HG03521 (cell line): ENCODE data around the gene CELA2A.
"Not testable (repeated sequence)": the region's sequence is repeated elsewhere in the genome, so short reads cannot be mapped to it uniquely, and the experiment has no call there.

Experiments used
- ATAC-seq: cut with Tn5 transposase; IDR thresholded peaks from one replicate; pipeline ENCODE4 v1.9.1; 2021; ENCODE audit warnings: mild to moderate bottlenecking, moderate library complexity; ENCODE audit not compliant: unreplicated experiment

The CELA2A gene

GRCh38 chr1:15444468-15445389 is 11.8 kb upstream of the CELA2A start:
- no peak for ATAC-seq

DNA sequence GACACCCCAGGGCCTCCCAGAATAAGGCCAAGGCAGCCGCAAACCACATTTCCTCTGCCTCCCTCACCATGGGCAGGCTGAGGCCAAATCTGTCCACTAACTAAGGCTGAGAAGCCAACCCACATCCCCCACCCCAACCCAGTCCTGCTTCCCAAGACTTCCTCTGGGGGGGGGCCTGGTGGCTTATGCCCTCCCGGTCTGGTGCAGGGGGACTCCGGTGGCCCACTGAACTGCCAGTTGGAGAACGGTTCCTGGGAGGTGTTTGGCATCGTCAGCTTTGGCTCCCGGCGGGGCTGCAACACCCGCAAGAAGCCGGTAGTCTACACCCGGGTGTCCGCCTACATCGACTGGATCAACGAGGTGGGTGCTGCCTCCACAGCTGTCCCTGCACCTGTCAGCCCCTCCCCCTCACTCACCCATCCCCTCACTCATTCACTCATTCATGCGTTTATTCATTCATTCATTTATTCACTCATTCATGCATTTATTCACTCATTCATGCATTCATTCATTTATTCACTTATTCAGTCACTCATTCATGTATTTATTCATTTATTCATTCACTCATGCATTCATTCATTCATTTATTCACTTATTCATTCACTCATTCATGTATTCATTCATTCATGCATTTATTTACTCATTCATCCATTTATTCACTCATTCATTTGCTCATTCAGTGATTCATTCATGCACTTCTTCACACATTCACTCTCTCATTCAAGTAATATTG is 11.0 kb upstream of the CELA2A start:
- no peak for ATAC-seq

GRCh38 chr1:15446212-15446611 is 10.3 kb upstream of the CELA2A start:
- no peak for ATAC-seq

GRCh38 chr1:15448877-15449462 is 7.6 kb upstream of the CELA2A start:
- ATAC-seq: no peak

- no peak for ATAC-seq
These were observed 7.0 kb upstream of the CELA2A start for GRCh38 chr1:15449567-15449966.

GRCh38 chr1:15451014-15451722 is 5.4 kb upstream of the CELA2A start:
- no peak for ATAC-seq

GRCh38 chr1:15452216-15452615 is 4.3 kb upstream of the CELA2A start:
- ATAC-seq: no peak

DNA sequence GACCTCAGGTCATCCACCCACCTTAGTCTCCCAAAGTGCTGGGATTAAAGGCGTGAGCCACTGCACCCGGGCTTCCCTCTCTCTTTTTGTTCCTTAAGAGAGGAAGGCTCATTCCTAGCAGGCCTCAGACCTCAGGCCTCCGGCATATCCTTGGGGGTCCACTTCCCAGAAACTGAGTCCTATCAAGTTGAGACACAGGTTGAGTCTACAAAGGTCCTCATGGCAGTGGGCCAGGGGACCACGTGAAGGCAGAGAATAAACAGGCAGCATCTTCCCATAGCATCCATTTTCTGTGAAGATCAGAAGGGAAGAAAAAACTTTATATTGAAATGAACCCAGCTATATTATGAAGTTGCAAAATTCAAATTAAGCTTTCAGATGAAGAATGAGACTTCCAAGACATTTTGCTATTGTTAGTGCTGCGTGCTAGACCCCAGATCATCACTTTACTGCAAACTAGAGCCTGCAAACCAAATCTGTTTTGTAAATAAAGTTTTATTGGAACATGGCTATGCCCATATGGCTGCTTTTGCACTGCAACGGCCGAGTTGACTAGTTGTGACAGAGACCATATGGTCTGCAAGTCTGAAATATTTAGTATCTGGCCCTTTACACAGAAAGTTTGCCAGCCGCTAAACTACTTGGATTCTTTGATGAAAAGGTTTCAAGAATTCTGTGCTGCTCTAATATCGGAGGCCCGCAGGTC is 3.5 kb upstream of the CELA2A start:
- no peak for ATAC-seq

GRCh38 chr1:15453734-15454133 is 2.8 kb upstream of the CELA2A start:
- ATAC-seq: no peak

DNA sequence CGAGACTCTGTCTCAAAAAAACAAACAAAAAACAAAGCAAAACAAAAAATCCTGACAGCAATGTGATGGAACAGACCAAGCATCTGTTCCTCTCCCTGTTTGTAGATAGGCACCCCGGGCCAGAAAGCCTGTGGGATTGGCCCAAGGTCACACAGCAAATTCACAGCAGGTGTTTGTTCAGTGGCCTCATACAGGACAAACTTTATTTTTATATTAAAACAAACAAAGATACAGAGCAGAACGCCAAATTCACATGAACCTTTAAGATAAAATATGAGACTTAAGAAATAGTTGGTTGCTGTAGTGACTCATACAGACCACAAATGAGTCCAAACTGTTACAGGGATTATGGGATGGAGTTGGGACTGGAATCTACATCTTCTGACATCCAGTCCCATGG is 2.3 kb upstream of the CELA2A start:
- no peak for ATAC-seq

- no peak for ATAC-seq
These were observed 1.0 kb upstream of the CELA2A start for GRCh38 chr1:15455522-15455921.

- ATAC-seq: no peak
These were observed 1.1 kb downstream of the CELA2A start for GRCh38 chr1:15457585-15457984.

GRCh38 chr1:15458388-15458787 is 1.9 kb downstream of the CELA2A start:
- ATAC-seq: not testable (repeated sequence)

- no peak for ATAC-seq
These were observed 3.5 kb downstream of the CELA2A start for GRCh38 chr1:15459771-15460707.

GRCh38 chr1:15460708-15461095 is 4.2 kb downstream of the CELA2A start:
- ATAC-seq: no peak

- not testable (repeated sequence) for ATAC-seq
These were observed 6.7 kb downstream of the CELA2A start for GRCh38 chr1:15463064-15463800.

DNA sequence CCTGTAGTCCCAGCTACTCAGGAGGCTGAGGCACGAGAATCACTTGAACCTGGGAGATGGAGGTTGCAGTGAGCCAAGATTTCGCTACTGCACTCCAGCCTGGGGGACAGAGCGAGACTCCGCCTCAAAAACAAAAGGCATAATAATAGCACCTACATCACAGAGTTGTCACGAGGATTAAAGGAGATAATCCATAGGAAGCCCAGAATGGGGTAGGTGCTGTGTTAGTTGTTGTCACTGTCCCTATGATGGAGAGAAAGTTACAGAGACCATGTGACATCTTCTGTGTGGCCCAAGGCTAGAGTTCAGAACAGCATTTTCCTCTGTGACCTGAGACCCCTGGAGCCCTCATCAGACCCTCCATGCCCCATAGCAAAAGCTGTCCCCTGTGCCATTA is 7.4 kb downstream of the CELA2A start:
- ATAC-seq: not testable (repeated sequence)

- ATAC-seq: no peak
These were observed 9.1 kb downstream of the CELA2A start for GRCh38 chr1:15465674-15466073.
